ENCODE data around the gene OGFOD3.

OGFOD3 gene

DNA sequence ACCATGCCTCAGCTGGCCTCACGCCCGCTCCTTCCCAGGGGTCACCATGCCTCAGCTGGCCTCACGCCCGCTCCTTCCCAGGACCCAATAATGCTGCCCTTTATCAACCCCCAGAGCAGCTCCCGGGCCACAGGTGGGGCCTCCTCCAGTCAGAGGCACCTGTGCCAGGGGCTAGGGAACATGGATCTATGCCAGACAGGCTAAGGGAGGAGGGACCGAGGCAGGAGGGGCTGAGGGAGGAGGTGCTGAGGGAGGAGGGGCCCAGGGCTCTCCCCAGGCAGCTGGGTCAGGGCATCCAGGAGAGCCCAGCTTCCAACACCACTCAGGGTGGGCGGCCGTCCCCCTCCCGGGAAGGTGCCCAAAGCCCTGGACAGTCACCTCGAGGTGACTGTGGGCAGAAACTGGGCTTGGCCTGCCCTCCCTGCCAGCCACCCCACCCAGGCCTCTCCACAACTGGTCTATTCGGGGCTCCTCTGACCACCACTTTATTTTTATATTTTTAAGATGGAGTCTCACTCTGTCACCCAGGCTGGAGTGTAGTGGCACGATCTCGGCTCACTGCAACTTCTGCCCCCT is 27.4 kb downstream of the OGFOD3 start:
- peaks cover 13% of the 10 kb centered on the region for H3K36me3 ChIP-seq (ENCODE audit: control insufficient read depth, insufficient read depth, low read length)
- H3K9ac ChIP-seq (ENCODE audit: low read length): no peak overlapping the region
- H3K9me3 ChIP-seq (ENCODE audit: control insufficient read depth, insufficient read depth, low read depth, low read length): no peaks in the 10 kb centered on the region
- H3K4me3 ChIP-seq (ENCODE audit: low read depth, low read length): no peak overlapping the region
- H3K27ac ChIP-seq (ENCODE audit: low read depth, low read length): no peak overlapping the region
- H3K4me1 ChIP-seq (ENCODE audit: control insufficient read depth, insufficient read depth, low read length): peaks cover 1% of the 10 kb centered on the region; the same call in 1 of the 2 replicates
- H3K27me3 ChIP-seq (ENCODE audit: control insufficient read depth, insufficient read depth, low read length): no peaks in the 10 kb centered on the region

GRCh38 chr17:82390015-82390859 is 28.1 kb downstream of the OGFOD3 start:
- Histone ChIP-seq H3K27me3 (ENCODE audit: control insufficient read depth, insufficient read depth, low read length) (no peaks in the 10 kb centered on the region), H3K36me3 (ENCODE audit: control insufficient read depth, insufficient read depth, low read length) (peaks cover 13% of the 10 kb centered on the region), H3K27ac (ENCODE audit: low read depth, low read length) (no peak overlapping the region), H3K4me1 (ENCODE audit: control insufficient read depth, insufficient read depth, low read length) (peaks cover 7% of the 10 kb centered on the region; the same call in 1 of the 2 replicates), H3K9ac (ENCODE audit: low read length) (no peak overlapping the region), H3K9me3 (ENCODE audit: control insufficient read depth, insufficient read depth, low read depth, low read length) (no peaks in the 10 kb centered on the region), H3K4me3 (ENCODE audit: low read depth, low read length) (no peak overlapping the region)

DNA sequence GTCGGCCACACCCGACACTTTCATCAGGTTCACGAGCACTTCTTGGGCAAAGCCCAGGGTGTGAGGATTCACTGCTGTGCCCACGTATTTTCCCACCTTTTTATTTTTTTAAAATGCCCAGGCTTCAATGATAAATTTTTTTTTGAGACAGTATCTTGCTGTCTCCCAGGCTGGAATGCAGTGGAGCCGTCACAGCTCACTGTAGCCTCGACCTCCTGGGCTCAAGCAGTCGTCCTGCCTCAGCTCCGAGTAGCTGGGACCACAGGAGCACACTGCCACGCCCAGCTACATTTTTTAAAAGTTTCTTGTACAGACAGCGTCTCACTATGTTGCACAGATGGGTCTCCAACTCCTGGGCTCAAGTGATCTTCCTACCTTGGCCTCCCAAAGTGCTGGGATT is 29.0 kb downstream of the OGFOD3 start:
- Histone ChIP-seq H3K27ac (ENCODE audit: low read depth, low read length) (no peak overlapping the region), H3K4me3 (ENCODE audit: low read depth, low read length) (no peak overlapping the region), H3K27me3 (ENCODE audit: control insufficient read depth, insufficient read depth, low read length) (no peaks in the 10 kb centered on the region), H3K9me3 (ENCODE audit: control insufficient read depth, insufficient read depth, low read depth, low read length) (no peaks in the 10 kb centered on the region), H3K9ac (ENCODE audit: low read length) (no peak overlapping the region), H3K36me3 (ENCODE audit: control insufficient read depth, insufficient read depth, low read length) (peaks cover 13% of the 10 kb centered on the region), H3K4me1 (ENCODE audit: control insufficient read depth, insufficient read depth, low read length) (peaks cover 15% of the 10 kb centered on the region)

DNA sequence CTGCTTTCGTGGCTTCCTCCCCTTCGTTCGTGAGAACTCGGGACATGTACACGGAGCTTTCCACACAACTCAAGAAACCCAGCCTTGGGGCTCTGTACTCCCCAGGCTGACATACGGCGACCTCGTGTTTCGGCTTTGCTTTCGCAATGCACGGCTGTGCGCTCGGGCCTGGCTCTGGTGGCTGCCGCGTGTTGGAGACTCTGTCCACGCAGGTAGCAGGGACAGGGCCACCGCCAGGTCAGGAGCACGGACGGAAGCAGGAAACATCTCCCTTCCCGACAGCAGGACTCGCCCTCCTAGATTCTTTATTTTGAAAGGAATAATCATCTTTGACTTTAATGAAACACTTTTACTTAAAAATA is 29.5 kb downstream of the OGFOD3 start:
- H3K9ac ChIP-seq (ENCODE audit: low read length): no peak overlapping the region
- H3K27me3 ChIP-seq (ENCODE audit: control insufficient read depth, insufficient read depth, low read length): no peaks in the 10 kb centered on the region
- no peaks in the 10 kb centered on the region for H3K9me3 ChIP-seq (ENCODE audit: control insufficient read depth, insufficient read depth, low read depth, low read length)
- peaks cover 13% of the 10 kb centered on the region for H3K36me3 ChIP-seq (ENCODE audit: control insufficient read depth, insufficient read depth, low read length)
- peaks cover 15% of the 10 kb centered on the region for H3K4me1 ChIP-seq (ENCODE audit: control insufficient read depth, insufficient read depth, low read length)
- H3K4me3 ChIP-seq (ENCODE audit: low read depth, low read length): no peak overlapping the region
- no peak overlapping the region for H3K27ac ChIP-seq (ENCODE audit: low read depth, low read length)

DNA sequence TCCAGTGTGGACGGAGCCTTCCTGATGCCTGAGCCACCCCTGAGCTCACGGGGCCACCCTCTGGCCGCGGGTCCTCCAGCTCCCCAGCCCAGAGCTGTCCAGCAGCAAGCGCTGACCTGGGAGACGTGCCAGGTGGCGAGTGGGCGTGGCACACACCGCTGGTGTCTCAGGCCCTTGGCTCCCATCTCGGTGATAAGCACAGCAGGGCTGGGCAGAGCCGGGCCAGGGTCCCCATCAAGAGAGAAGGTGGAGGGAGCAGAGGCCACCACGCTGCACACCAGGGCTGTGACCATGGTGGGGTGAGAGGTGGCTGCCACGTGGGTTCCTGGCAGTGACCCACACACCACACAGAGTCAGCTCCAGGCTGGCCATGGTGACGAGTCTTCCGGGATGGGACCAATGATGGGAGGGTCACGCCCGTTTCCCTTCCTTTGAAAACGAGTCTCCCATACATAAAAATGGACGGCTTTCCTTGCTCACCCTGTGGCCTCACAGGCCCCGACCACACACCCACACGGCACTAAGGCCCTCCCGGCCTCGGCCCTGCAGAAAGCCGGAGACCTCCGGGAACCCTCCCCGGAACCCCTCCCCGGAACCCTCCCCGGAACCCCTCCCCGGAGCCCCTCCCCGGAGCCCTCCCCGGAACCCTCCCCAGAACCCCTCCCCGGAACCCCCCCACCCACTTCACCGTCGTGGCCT is 30.0 kb downstream of the OGFOD3 start:
- no peak overlapping the region for H3K4me3 ChIP-seq (ENCODE audit: low read depth, low read length)

DNA sequence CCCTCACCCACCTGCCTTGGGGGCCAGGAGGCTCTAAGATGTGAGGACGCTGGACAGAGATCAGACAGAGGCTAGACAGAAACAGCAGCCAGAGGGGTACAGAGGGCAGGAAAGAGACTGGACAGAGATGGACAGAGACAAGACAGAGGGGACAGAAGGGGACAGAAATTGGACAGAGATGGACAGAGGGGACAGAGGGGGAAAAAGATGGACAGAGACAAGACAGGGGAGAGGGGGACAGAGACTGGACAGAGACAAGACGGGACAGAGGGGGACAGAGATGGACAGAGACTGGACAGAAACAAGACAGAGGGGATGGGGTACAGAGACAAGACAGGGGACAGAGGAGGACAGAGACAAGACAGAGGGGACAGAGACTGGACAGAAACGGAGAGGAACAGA is 30.7 kb downstream of the OGFOD3 start:
- Histone ChIP-seq H3K27ac (ENCODE audit: low read depth, low read length) (no peak overlapping the region), H3K36me3 (ENCODE audit: control insufficient read depth, insufficient read depth, low read length) (peaks cover 8% of the 10 kb centered on the region), H3K27me3 (ENCODE audit: control insufficient read depth, insufficient read depth, low read length) (no peaks in the 10 kb centered on the region), H3K4me3 (ENCODE audit: low read depth, low read length) (no peak overlapping the region), H3K4me1 (ENCODE audit: control insufficient read depth, insufficient read depth, low read length) (peaks cover 15% of the 10 kb centered on the region), H3K9me3 (ENCODE audit: control insufficient read depth, insufficient read depth, low read depth, low read length) (no peaks in the 10 kb centered on the region), H3K9ac (ENCODE audit: low read length) (no peak overlapping the region)

More for the DNA sequence above, 30.0 kb downstream of the OGFOD3 start:
- no peaks in the 10 kb centered on the region for H3K9me3 ChIP-seq (ENCODE audit: control insufficient read depth, insufficient read depth, low read depth, low read length)
- H3K4me1 ChIP-seq (ENCODE audit: control insufficient read depth, insufficient read depth, low read length): peaks cover 15% of the 10 kb centered on the region
- no peaks in the 10 kb centered on the region for H3K27me3 ChIP-seq (ENCODE audit: control insufficient read depth, insufficient read depth, low read length)
- H3K36me3 ChIP-seq (ENCODE audit: control insufficient read depth, insufficient read depth, low read length): peaks cover 11% of the 10 kb centered on the region
- no peak overlapping the region for H3K9ac ChIP-seq (ENCODE audit: low read length)
- no peak overlapping the region for H3K27ac ChIP-seq (ENCODE audit: low read depth, low read length)

DNA sequence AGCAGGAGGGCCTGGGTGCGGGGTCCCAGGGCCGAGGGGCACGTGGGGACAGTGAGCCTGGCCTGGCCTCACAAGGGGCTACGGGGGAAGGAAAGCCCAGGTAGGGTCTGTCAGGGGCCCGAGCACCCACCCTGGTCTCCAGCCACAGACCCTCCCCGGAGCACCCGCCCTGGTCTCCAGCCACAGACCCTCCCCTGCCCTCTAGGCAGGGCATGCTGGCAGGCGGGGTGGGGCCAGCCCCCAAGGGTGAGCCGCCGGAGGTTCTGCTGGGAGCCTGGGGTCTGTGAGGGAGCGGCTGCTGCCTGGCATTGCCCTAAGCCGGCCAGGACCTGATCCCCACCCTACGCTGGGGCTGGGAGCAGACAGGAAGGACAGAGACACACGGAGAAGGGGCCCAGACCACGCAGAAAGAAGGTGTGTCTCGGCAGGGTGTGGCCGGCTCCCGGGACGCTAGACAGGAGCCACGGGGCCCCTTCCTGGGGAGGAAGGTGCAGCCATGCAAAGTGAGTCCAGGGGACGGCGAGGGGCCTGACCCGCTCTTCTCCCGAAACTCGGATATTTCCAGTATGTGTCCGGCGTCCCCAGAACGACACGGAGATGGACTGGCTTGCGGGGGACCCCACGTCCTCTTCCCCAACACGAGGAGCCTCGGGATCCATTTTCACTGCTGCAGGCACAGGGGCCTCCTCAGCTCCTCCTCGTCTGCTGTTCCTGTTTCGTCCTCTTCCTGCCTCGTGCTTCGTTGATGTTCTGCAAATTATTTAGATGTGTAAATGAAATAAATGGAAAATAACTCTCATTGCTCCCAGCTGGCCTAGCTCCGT is 31.3 kb downstream of the OGFOD3 start:
- Histone ChIP-seq H3K4me1 (ENCODE audit: control insufficient read depth, insufficient read depth, low read length) (peaks cover 15% of the 10 kb centered on the region), H3K4me3 (ENCODE audit: low read depth, low read length) (no peak overlapping the region), H3K36me3 (ENCODE audit: control insufficient read depth, insufficient read depth, low read length) (peaks cover 6% of the 10 kb centered on the region)

GRCh38 chr17:82386255-82386831 is 32.0 kb downstream of the OGFOD3 start:
- Histone ChIP-seq H3K27me3 (ENCODE audit: control insufficient read depth, insufficient read depth, low read length) (no peaks in the 10 kb centered on the region; the same call in 1 of the 2 replicates), H3K27ac (ENCODE audit: low read depth, low read length) (no peak overlapping the region), H3K9me3 (ENCODE audit: control insufficient read depth, insufficient read depth, low read depth, low read length) (no peaks in the 10 kb centered on the region), H3K4me1 (ENCODE audit: control insufficient read depth, insufficient read depth, low read length) (peaks cover 15% of the 10 kb centered on the region), H3K9ac (ENCODE audit: low read length) (no peak overlapping the region), H3K36me3 (ENCODE audit: control insufficient read depth, insufficient read depth, low read length) (no peaks in the 10 kb centered on the region), H3K4me3 (ENCODE audit: low read depth, low read length) (no peak overlapping the region)

More for the DNA sequence above, 31.3 kb downstream of the OGFOD3 start:
- no peak overlapping the region for H3K9ac ChIP-seq (ENCODE audit: low read length)
- H3K9me3 ChIP-seq (ENCODE audit: control insufficient read depth, insufficient read depth, low read depth, low read length): no peaks in the 10 kb centered on the region
- no peaks in the 10 kb centered on the region for H3K27me3 ChIP-seq (ENCODE audit: control insufficient read depth, insufficient read depth, low read length)
- no peak overlapping the region for H3K27ac ChIP-seq (ENCODE audit: low read depth, low read length)

DNA sequence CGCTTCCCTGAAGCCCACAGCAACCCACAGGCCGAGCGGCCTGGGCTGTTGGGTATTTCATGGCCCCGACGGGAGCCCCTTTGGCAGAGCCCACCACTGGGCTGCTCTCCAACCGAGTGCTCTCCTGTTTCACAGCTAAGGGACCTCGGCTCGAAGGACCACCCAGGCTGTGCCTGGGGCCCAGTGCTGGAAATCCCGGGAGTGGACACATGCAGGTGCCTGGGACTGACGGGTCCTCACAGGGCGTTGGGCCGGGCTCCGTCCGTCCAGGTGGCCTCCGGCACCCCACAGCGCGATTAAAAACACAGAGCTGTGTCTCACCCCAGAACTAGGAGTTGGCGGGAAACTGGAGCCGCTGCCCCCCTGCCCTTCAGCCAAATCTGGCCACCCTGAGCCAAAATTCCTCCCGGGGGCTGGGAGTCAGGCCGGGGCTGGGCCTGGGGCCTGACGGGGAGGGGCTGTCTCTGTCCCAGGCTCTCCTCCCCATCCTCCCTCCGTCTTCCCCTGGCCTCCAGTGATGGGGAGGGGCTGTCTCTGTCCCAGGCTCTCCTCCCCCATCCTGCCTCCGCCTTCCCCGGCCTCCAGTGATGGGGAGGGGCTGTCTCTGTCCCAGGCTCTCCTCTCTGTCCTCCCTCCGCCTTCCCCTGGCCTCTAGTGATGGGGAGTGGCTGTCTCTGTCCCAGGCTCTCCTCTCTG is 32.7 kb downstream of the OGFOD3 start:
- Histone ChIP-seq H3K27ac (ENCODE audit: low read depth, low read length) (no peak overlapping the region), H3K36me3 (ENCODE audit: control insufficient read depth, insufficient read depth, low read length) (no peaks in the 10 kb centered on the region), H3K4me3 (ENCODE audit: low read depth, low read length) (no peak overlapping the region), H3K4me1 (ENCODE audit: control insufficient read depth, insufficient read depth, low read length) (peaks cover 15% of the 10 kb centered on the region), H3K9me3 (ENCODE audit: control insufficient read depth, insufficient read depth, low read depth, low read length) (no peaks in the 10 kb centered on the region), H3K27me3 (ENCODE audit: control insufficient read depth, insufficient read depth, low read length) (no peaks in the 10 kb centered on the region; the same call in 1 of the 2 replicates), H3K9ac (ENCODE audit: low read length) (no peak overlapping the region)

All from HUES6 (cell line).